ENCODE results near the gene HOXA6. TPM values are rescaled to one million over a fixed set of nuclear protein-coding genes. Genes with fewer than 3 reads are reported as not detected.
A peak's percentile ranks its signal among the peaks of the same experiment; 100 is the strongest.

The HOXA6 gene
- total RNA-seq, 1 donor from 2014 or later, result not detected

DNA sequence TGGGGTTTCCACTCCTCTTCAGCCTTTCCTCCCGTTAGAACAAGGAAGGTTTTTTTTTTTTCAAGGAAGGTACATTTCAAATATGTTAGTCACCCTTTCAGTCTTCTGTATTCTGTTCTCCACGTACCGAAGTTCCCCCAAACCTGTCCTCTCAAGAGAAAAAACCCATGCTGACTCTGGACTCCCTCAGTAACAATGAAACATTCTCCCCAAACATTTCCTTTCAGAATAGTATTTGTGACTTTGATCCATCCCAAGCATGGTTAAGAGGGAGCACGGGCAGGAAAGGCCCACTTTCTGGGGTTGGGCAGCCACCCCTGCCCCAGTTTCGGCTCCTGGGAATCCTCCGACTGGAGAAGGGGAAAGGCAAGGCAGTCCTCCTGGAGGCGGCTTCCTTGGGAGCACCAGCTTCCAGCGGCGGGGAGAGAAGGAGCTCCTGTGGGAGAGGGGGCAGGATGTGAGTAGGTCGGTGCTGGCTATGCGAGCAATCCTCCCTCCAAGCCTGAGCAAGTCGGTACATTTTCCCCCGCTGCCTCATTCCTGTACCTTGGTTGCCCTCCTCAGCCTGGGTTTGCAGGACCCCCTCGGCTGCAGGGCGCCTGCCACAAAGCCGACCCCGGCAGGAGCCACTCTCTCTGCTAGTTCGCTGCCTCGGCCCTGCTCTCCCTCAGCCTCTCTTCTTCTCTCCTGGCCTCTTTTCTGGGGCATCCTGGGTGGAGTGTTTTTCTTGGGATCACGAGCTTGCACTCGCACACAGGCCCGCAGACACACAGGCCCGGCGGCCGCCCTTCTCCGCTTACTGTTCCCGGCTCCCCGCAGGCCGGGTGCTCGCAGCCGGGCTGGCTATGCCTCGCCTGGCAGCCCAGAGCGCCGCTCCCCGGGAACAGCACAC, 49.6 kb downstream of the HOXA6 start:
- peaks cover 34% of the 10 kb centered on the region for H3K9me3 Mint-ChIP-seq (ENCODE audit: unreplicated experiment)

GRCh38 chr7:27096768-27097514, 50.6 kb downstream of the HOXA6 start:
- H3K27ac Mint-ChIP-seq (ENCODE audit: unreplicated experiment), result no peak overlapping the region
- H3K36me3 Mint-ChIP-seq (ENCODE audit: unreplicated experiment), result peaks cover 4% of the 10 kb centered on the region
- peaks cover 16% of the 10 kb centered on the region for H3K4me1 Mint-ChIP-seq (ENCODE audit: low read depth, unreplicated experiment)
- no peak for DNase-seq
- H3K9me3 Mint-ChIP-seq (ENCODE audit: unreplicated experiment), result peaks cover 28% of the 10 kb centered on the region
- H3K27me3 Mint-ChIP-seq (ENCODE audit: unreplicated experiment), result peaks cover 58% of the 10 kb centered on the region
- TF ChIP-seq, protein P1, sequence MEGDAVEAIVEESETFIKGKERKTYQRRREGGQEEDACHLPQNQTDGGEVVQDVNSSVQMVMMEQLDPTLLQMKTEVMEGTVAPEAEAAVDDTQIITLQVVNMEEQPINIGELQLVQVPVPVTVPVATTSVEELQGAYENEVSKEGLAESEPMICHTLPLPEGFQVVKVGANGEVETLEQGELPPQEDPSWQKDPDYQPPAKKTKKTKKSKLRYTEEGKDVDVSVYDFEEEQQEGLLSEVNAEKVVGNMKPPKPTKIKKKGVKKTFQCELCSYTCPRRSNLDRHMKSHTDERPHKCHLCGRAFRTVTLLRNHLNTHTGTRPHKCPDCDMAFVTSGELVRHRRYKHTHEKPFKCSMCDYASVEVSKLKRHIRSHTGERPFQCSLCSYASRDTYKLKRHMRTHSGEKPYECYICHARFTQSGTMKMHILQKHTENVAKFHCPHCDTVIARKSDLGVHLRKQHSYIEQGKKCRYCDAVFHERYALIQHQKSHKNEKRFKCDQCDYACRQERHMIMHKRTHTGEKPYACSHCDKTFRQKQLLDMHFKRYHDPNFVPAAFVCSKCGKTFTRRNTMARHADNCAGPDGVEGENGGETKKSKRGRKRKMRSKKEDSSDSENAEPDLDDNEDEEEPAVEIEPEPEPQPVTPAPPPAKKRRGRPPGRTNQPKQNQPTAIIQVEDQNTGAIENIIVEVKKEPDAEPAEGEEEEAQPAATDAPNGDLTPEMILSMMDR (IDR thresholded peaks at IDR 0.05; ENCODE audit: partially characterized antibody, unreplicated experiment), result no peak
- H3K4me3 Mint-ChIP-seq (ENCODE audit: unreplicated experiment), result peak overlapping the region; percentile 92

More for the DNA sequence above, 49.6 kb downstream of the HOXA6 start:
- Mint-ChIP-seq H3K27ac (ENCODE audit: unreplicated experiment) (peak overlapping the region; percentile 5), H3K4me3 (ENCODE audit: unreplicated experiment) (peak overlapping the region; percentile 74), H3K27me3 (ENCODE audit: unreplicated experiment) (peaks cover 63% of the 10 kb centered on the region), H3K4me1 (ENCODE audit: low read depth, unreplicated experiment) (peaks cover 14% of the 10 kb centered on the region), H3K36me3 (ENCODE audit: unreplicated experiment) (peaks cover 4% of the 10 kb centered on the region)
- peak; percentile 66 for DNase-seq
- TF ChIP-seq, protein P1 (IDR thresholded peaks at IDR 0.05; ENCODE audit: partially characterized antibody, unreplicated experiment), result no peak

DNA sequence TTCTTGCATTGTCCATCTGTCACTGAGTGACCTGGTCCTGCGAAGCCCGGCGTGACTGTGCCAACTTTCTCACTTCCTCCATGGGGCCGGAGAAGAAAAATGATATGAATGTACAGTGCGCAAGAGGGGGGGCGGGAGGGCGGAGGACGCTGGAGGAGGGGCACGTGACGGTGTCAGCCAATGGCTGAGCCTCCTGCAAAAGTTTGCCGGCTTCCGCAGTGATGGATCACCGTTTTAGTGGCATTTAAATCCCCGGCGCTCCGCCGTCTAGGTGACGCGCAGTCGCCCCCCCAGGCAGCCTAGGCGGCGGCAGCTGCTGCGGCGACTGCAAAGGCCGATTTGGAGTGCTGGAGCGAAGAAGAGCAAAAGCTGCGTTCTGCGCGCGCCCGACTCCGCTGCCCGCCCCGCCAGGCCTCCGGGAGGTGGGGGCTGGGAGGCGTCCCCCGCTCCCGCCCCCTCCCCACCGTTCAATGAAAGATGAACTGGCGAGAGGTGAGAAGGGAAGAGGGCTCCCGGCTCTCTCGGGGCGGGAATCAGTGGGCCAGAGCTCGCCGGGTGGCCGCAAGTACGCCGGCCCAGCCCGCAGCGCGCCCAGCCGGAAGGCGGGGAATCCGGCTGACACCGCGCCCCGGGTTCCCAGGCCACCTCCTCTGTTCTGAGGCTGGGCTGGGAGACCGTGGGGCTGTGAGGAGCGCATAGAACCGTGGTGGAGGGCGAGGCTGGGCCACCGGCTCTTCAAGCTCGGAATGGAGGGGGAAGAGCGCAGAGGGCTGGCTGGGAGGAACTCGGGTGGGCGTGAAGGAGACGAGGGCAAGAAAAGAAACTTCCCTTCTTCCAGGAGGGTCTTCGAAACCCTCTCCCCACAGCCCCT, 51.4 kb downstream of the HOXA6 start, which contains the start of gene HOXA1:
TSS of gene HOXA1 (minus strand) at position 104 of the 871 bp plus-strand sequence. CDS start at position 16, 88 bp downstream.
- Mint-ChIP-seq H3K4me1 (ENCODE audit: low read depth, unreplicated experiment) (peaks cover 20% of the 10 kb centered on the region), H3K27me3 (ENCODE audit: unreplicated experiment) (peaks cover 54% of the 10 kb centered on the region), H3K27ac (ENCODE audit: unreplicated experiment) (no peak within 1 kb of the TSS)

More for the DNA sequence above, 51.4 kb downstream of the HOXA6 start, which contains the start of gene HOXA1:
- TF ChIP-seq, protein P1 (IDR thresholded peaks at IDR 0.05; ENCODE audit: partially characterized antibody, unreplicated experiment), result no peak
- Mint-ChIP-seq H3K4me3 (ENCODE audit: unreplicated experiment) (peak within 1 kb of the TSS; percentile 92), H3K9me3 (ENCODE audit: unreplicated experiment) (peaks cover 23% of the 10 kb centered on the region), H3K36me3 (ENCODE audit: unreplicated experiment) (peaks cover 4% of the 10 kb centered on the region)
- peak; percentile 69 for DNase-seq

Small RNAs within 50 kb of the gene (microRNA-seq; reads per million reads assigned to microRNA genes)
- 3.0 reads per million, percentile 22 among the genes with 10 or more reads in this experiment for gene MIR196B (ENCODE audit: unreplicated experiment)

Other genes with a start within 250 kb of the HOXA6 start
- not detected for gene HOXA1, start 51.8 kb downstream of the HOXA6 start, total RNA-seq (ENCODE audit: unreplicated experiment)
- gene HOXA2, start 45.1 kb downstream of the HOXA6 start, total RNA-seq (ENCODE audit: unreplicated experiment), result not detected
- gene HOXA4, start 17.0 kb downstream of the HOXA6 start, total RNA-seq (ENCODE audit: unreplicated experiment), result not detected
- gene HOXA5, start 4.1 kb downstream of the HOXA6 start, total RNA-seq (ENCODE audit: unreplicated experiment), result not detected
- gene HOXA3, start 4.8 kb upstream of the HOXA6 start, total RNA-seq (ENCODE audit: unreplicated experiment), result not detected
- not detected for gene HOXA7, start 8.9 kb upstream of the HOXA6 start, total RNA-seq (ENCODE audit: unreplicated experiment)
- gene HOXA9, start 17.8 kb upstream of the HOXA6 start, total RNA-seq (ENCODE audit: unreplicated experiment), result not detected
- not detected for gene HOXA10, start 26.5 kb upstream of the HOXA6 start, total RNA-seq (ENCODE audit: unreplicated experiment)
- not detected for gene HOXA11, start 37.5 kb upstream of the HOXA6 start, total RNA-seq (ENCODE audit: unreplicated experiment)
- not detected for gene HOXA13, start 52.3 kb upstream of the HOXA6 start, total RNA-seq (ENCODE audit: unreplicated experiment)
- 7.1 TPM for gene EVX1, start 95.0 kb upstream of the HOXA6 start, total RNA-seq (ENCODE audit: unreplicated experiment)